HG02943 (cell line): ENCODE measurements around the gene SERGEF.

Source experiments
- ATAC-seq: cut with Tn5 transposase; IDR thresholded peaks from one replicate; pipeline ENCODE4 v1.9.1; 2021; ENCODE audit warnings: mild to moderate bottlenecking, low read depth, moderate library complexity; ENCODE audit not compliant: unreplicated experiment

SERGEF gene

DNA sequence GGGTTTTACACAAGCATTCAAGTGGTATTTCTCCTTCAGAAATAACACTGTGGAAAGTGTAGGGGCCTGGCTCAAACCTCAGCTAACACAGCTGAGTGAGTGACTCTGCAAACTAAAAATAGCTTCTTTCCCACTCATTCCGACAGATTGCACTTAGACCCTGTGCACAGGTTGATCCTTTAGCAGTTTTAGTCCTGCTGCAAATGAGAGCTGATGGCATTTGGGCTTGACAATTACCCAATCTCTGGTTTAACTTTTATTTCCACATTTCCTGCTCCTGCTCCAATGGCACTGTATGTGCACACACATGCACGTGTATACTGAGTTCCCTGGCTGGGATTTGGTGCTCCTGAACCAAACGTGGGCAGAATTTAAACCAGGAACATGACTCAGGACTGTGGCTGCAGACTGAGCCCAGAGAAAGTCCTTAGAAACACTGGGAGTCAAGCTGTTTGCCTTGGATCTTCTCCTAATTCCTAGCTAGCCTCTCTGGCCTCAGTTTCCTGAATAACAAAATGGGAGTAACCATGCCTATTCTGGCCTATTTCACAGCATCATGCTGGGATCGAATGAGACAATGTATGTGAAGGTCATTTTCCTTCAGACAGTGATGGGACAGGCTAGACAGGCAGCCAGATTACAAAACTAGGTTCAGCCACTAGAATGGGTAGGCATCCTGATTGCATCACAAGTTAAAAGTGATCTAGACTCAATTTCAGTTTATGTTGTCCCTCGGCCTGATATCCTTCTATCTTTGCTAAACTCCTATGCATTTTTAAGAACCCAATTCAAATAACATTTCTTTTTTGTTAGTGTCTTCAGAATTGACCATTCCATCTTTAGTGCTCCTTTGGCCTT is 58.2 kb downstream of the SERGEF start:
- ATAC-seq, result no peak

DNA sequence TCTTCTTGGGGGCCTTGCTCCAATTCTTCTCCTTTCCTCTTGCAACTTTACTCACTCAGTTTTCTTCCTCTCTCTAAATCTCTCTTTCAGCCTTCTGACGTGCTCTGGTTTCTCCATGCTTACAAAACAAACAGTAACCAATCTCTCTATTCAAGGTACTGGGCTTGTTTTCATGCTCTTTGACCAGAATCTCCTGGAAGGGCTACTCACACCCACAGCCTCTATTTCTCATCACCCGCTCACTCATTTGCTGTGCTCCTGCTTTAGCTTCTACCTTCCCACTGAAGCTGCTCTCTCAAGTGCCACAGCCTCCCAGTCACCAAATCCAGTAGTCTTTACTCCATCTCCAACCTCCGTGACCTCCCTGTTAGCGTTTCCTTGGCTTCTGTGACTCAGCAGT is 60.4 kb downstream of the SERGEF start:
- ATAC-seq, result no peak

DNA sequence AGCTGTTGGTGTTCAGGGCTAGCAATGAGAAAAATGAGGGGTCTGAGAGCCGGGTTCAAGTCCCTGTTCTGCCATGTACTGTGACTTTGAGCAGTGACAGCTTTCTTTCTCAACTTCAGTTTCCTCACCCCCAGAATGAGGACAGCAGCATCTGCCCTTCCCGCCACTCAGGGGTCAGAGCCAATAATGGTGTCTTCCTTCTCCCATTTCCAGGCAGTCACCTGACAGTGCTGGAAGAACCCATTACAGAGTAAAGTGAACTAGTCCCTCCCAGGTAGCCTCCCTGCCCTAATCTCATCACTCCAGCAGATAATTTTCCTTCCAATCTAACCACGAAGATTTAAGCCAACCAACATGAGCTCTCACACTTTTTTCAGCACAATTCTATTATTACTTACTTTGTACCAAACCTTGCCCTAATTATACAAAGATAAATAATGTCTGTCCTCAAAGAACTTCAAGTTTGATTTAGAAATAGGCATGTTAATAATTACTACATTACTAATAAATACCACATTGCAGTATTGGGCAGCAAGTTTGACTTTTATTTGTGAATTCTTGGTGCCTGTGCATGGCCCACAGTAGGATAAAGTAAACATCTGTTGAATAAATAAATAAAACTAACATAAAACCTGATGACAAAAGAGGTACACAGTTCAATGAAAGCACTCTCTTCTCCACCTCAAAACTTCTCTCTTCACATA is 61.0 kb downstream of the SERGEF start:
- ATAC-seq, result no peak

DNA sequence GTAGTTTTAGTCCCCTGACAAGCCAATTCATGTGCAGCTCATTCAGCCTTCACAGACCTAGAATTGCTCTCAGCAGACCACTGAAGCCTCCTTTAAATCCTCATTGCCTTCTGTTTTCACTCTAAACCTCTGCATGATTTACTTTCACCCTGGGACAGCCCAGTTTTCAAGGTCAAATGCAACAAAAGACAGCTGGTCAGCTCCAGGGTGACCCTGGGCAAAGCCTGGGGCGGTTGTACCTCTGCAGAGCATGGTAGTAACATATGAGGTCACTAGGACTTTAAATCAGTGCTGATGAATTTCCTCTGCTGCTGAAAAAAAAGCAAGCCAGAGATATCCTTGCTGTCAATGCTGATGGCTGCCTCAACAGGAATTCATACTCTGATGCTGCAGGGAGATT is 62.2 kb downstream of the SERGEF start:
- ATAC-seq, result no peak

DNA sequence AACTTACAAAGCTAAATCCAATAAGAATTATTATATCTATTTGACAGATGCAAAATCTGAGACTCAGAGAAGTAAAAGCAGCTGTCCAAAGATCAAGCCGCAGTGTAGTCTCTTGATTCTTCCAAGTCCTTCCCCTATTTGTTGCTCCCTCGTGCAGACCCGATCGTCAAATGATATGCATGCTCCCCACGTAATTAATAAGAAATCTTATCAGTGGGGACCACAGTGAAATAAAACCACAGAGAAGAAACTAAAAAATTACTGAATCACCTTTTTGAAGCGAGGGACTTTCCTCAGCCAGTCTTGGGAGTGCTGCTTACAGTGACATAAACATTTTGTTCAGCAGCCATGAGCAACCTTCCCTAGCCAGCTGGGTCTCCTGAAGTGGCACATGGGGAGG is 64.6 kb downstream of the SERGEF start:
- ATAC-seq, result no peak

DNA sequence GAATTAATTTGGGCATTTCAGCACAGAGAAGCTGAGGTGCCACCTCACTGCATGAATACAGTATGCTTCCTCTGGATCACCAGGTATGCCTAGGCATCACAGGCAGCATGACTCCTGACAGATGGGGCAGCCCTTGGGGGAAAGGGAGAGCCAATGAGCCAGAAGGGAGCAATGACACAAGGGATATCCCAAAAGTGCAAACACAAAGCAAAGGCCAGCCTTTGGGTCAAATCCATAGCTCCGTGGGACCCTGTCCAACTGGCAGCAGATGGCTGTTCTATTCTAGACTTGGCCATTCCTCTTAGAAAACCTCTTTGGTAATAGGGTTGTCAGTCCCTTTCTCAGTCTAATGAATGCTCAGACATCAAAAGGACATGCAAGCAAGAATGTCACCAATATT is 73.3 kb downstream of the SERGEF start:
- no peak for ATAC-seq

DNA sequence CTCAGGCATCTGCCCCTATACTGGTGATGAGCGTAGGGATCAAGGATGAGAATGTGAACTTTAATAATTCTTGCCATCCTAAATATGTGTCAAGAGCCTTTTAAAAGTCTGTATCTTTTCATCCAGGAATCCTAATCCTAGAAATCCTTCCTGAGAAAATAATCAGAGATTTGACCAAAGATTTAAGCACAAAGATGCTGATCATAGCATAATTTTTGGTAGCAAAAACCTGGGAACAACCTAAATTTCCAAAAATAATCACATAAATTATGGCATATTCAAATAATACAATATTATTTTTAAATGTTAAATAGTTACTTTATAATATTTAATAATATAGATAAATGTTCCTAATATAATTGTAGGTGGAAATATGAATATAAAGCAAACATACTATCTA is 76.1 kb downstream of the SERGEF start:
- ATAC-seq, result no peak

DNA sequence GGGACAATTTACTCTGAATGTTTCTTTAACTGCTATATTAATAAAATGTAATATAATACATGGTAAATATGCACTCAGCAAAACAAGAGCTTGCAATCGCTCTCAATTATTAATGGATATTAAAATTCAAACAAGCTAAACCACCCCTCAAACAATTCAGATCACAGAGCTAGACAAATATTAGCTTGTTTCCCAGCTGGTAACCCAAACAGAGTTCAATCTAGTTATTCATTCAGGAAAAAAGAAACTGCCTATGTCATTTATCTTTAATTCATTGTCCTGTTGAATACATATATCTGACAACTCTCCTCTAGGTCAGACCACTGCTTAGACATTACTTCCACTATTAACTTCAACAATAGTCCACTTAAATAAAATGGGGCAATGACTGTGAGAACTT is 78.7 kb downstream of the SERGEF start:
- no peak for ATAC-seq

DNA sequence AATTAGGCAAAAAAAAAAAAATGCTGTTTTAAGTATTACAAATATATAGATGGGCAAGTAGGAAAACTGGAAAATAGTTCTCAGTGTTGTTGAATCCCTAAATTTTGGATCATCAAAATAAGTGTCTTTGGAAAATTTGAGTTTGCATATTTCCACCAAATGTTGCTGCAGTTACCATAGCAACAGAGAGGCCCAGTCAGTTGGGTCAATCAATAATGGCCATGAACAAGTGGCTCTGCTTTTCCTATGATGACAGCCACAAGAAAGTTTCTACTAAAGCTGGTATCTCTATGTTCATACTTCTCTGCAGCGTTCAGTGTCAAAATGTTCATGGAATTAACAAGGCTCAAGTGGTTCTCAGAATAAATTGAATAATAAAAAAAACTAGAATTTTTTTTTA is 79.1 kb downstream of the SERGEF start:
- no peak for ATAC-seq

DNA sequence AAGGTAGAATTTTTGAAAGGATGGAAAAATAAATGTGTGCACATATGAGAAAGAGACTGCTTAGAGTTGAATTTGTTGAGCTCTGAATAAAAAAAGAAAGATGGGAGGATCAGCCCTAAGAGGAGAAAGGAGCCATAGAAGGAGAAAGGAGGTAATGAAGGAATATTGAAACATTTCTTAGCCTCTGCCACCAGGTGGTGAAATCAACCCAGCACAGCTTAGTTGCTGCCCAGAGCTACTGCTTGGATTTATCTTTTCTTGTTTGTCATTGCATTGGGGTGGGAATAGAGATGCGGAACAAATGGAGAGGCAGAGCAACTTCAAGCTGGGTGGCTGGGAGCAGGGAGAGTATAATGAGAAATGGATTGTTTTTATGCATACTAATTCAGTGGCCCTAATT is 80.4 kb downstream of the SERGEF start:
- ATAC-seq, result no peak

DNA sequence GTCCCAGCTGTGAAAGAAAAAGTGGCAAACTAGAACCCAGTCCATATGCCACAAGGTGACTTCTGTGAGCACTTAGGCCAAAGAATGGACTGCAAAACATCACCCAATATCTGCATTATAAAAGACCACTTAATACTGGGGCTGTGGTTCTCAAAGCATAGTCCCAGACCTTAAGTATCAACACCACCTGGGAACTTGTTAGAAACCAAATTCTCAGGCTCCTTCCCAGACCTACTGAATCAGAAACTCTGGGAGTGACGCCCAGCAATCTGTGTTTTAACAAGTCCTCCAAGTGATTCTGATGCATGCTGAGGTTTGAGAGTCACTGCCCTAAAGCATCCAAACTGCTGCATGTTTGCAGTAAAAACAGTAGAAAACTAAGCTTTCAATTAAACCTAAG is 81.3 kb downstream of the SERGEF start:
- no peak for ATAC-seq

DNA sequence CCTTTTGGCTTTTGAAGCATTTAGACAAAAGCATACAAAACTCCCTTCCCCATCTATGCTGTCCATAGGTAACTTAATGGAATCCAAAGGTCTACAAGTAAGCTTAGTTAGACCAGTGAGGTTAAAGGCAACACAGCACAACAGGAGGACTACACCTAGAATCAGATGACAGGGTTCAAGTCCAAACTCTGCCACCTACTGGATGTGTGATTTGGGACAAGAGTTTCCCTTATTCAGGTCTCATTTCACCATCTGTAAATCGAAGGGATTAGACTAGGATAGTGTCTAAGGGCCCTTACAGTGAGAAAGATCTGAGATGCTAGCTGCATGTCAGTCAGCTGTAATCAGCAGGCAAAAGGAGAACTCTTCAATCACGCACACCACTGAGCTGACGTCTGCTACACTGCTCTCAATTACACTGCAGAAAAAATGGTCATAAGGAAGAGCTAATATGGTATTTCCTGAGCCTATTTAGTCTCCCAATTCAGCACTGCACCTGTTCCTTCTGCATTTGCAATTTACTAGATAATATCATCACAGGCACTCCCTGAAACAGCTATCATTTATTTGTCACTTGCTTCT is 82.2 kb downstream of the SERGEF start:
- ATAC-seq, result no peak

DNA sequence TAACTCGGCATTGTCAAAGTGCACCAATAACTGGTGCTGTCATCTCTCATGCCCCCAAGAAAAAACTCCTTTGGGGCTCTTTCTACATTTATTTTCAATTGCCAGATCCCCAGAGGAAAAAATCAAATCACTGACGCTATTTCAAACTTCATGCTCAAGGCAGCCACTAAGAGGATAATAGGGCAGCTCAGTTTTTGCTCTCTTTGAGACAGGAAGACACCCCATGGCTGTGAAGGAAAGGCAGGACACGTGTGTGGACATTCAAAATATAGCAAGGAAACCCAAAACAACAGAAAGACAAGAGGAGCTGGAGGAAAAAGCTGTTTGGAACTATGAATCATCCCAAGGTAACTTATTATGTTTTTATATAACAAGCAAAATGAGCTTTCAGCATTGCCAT is 83.7 kb downstream of the SERGEF start:
- ATAC-seq, result no peak

DNA sequence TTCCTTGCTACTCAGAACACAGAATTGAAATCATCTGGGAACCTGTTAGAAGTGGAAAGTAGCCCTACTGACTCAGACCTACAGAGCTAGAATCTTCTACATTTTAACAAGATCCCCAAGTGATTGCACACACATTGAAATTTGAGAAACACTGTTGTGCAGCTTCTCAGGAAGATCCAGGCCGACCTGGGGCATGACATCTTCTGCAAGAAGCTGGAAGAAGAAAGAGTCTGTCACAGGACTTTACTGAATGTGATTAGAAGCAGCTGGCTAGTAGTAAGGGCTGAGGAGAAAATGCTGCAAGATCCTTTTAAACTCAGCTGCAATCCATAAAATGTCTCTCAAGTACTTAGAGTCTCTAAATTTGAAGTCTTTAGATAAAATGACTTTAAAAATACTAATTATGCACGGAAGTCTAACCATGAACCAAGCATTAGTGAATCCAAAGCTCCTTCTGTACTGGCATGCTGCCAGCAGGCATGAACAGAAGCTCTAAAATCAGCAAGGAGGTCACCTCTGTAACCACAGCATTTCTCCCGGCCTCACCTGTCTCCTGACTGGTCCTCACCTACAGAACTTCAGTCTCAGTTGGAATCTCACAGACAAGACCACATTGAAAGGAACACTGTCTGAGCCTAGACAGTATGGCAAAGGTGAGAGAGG is 85.0 kb downstream of the SERGEF start:
- no peak for ATAC-seq

DNA sequence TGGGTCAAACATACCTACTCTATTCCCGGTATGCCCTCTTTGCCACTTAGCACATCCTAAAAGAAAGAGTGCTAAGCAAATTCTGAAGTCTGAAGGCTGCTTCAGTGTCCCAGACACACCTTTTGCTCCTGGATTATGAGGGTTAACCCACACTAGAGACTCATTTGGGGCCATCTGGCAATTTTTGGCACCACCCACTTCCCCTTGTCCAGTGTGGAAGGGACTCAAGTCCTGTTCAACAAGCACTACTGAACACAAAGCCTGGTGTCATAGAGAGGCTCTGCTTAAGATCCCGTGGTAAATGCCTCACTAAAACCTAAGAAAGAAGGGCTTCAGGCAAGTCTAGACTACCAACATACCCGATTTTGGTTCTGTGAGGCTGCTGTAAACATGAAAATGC is 85.8 kb downstream of the SERGEF start:
- no peak for ATAC-seq

DNA sequence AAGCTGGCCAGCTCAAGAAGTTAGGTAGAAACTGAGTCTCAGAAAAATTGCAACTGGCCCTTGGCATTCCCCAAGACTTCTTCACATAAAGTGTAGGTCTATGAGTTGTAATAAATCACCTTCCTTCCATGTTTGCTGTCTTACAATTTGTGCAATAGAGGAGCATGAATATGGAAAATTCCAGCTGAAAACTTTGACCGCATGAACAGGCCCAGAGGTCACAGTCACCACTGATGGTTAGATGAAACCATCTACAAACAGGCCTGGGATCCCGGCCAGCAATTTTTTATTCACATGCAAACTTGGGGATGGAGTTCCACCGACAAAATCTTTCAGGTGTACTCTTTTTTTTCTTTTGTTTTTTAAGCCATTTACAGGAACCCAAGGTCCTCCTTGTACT is 88.1 kb downstream of the SERGEF start:
- ATAC-seq, result no peak

DNA sequence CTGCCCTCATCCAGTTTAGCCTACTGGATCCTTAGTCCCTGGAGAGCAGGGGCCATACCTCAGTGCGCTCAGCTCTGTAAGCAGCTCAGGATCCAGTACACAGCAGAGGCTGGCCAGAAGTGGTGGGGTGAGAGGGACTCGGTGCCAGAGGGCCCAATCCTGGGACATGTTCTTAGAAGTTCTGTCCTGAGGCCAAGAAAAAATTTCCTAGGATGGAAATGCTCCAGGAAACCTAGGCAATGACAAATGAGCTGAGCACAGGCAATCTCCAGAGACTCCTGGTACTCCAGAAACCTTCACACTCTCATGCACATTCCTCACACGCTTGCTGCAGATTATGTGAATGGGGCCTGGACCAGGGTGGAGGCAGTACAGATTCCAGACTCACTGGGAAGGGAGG is 89.6 kb downstream of the SERGEF start:
- no peak for ATAC-seq

DNA sequence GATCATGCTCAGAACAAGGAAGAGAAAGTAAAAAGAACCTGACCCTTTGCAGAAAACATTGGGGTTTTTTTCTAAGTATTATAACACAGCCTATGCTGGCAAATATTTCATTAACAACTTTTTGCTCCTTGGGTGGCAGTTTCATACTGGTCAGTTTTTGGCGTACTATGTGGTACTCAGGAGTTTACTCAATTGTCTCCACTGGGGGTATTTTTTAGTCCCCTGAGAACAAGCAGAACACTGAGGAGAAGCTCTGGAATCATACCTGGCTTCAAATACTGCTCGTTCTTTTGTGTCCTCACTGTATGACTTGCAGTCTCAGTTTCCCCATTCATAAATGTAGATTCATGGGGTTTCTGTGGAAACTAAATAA is 90.4 kb downstream of the SERGEF start:
- ATAC-seq, result no peak

DNA sequence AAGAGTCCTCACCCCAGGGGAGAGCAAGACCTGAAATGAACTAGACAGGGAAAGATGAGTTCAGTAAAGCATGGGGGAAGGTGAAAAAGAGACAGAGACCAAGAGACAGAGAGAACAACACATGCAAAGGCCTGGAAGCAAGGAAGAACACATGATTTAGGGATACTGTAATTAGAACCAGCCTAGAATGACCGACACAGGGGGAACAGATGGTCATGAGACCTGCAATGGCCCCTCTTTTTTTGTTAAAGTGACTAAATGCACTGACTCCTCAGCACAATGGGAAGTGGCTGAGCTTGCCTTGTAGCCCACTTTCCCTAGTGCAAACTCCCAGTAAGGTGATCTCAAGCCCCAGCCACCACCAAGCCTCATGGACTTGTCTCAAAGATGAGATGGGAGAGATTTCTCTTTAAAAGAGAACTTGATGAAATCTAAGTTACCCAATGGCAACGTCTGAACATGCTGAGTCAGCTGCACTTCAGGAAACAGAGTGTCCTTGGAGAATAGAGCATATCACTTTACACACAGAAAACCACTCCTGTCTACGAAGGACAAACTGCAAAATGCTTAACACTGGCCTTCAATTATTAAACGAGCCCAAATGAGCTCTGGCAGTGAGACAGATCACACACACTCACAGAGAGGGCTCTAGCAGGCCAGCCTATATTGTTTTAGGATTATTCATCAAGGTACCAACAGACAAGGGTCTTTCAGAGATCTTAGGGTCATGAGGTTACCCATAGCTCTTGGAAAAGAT is 91.0 kb downstream of the SERGEF start:
- no peak for ATAC-seq

DNA sequence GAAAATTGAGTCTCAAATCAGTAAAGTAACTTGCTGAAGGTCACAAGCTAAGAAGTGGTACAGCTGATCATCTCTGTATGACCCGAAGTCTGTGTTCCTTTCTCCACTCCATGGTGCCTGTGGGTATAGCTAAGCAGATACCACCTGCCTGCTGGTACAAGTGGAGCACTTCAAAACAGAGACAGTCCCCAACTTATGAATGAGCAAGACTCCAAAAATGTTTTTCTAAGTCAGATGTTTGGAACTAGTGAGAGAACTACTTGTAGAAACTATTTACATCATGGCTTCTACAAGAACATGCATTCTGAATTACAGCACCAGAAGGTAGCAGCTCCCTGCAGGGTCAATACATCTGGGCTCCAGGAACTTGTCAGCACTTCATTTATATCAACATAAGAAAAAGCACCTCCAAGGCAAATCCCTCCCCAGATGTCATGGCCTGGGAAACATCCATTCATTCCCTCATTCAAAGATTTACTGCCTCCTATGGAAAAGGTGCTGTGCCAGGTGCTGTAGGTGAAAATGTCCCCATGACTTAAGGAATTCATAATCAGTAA is 94.7 kb downstream of the SERGEF start:
- no peak for ATAC-seq
